GM23248 (cell line): ENCODE results near the gene CNTNAP5.

ENCODE experiments used
- EZH2 ChIP-seq: fragments of 200-600 bp; sonication (generic); IDR thresholded peaks from 2 replicates; pipeline ENCODE4 v1.6.1; 2018; ENCODE audit warnings: antibody characterized with exemption, mild to moderate bottlenecking; ENCODE audit not compliant: insufficient read depth, poor library complexity, severe bottlenecking
- EZH2phosphoT487 ChIP-seq: fragments of 200-600 bp; sonication (generic); IDR thresholded peaks from 2 replicates; pipeline ENCODE4 v1.6.1; 2018; ENCODE audit warnings: antibody characterized with exemption, moderate library complexity, mild to moderate bottlenecking, low read depth; ENCODE audit not compliant: insufficient read depth

DNA sequence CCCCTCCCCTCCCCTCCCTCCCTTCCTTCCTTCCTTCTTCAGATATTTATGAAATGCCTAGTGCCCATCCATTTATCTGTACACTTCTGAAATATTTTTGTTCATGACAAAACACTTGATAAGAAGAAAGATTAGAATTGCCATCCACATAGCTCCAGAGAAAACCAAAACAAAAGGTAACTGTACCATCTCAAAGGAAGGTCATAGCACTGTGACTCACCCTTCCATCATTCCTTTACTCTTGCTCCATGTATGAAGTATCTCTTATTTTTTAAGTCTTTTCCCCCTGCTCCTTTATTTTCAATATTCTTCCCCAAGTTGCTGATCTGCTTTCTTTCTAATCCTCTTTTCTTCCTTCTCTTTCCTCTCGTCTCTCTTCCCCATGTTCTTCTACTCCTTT lies 9.9 kb downstream of the CNTNAP5 start:
- TF ChIP-seq EZH2: no peak
- no peak for TF ChIP-seq EZH2phosphoT487
